HFFc6 (cell line): ENCODE measurements around the gene NFILZ. TPM values are rescaled to one million over a fixed set of nuclear protein-coding genes. Genes with fewer than 3 reads are reported as not detected.

ENCODE experiments used
- DNase-seq: peaks from one replicate; pipeline ENCODE4 v3.0.0-alpha.2; 2018
- H3K27ac Mint-ChIP-seq: 2 replicates; pipeline ENCODE4 v1.8.0; 2020; ENCODE audit warnings: mild to moderate bottlenecking, mixed read lengths
- H3K27me3 Mint-ChIP-seq: 2 replicates; pipeline ENCODE4 v1.8.0; 2021; ENCODE audit warnings: mild to moderate bottlenecking, moderate library complexity, mixed read lengths; ENCODE audit not compliant: insufficient read depth
- H3K36me3 Mint-ChIP-seq: 2 replicates; pipeline ENCODE4 v1.8.0; 2021; ENCODE audit warnings: low read depth, mixed read lengths
- H3K4me1 Mint-ChIP-seq: 2 replicates; pipeline ENCODE4 v1.8.0; 2020; ENCODE audit warnings: low read depth, mixed read lengths
- H3K4me3 Mint-ChIP-seq: 2 replicates; pipeline ENCODE4 v1.8.0; 2020; ENCODE audit warnings: mild to moderate bottlenecking, moderate library complexity, mixed read lengths
- H3K9me3 Mint-ChIP-seq: 2 replicates; pipeline ENCODE4 v1.8.0; 2020; ENCODE audit warnings: mild to moderate bottlenecking, mixed read lengths
- total RNA-seq, 6 experiments: library from RNA; stranded (reverse); fragmentation: NEBNext Ultra II Directional; extraction: Animal tissue kit (Norgen Biotek cat#: 25700); gene quantifications; 2 replicates in 1 of 6; 3 replicates in 5 of 6; pipeline ENCODE4 v1.2.3, GENCODE V29; 2021
- TF ChIP-seq, protein P1 (sequence below): fragments of 200-600 bp; sonication (generic); IDR thresholded peaks from 2 replicates; pipeline ENCODE4 v1.5.0; 2021; ENCODE audit warnings: antibody characterized with exemption, mild to moderate bottlenecking

Gene NFILZ
- total RNA-seq, 6 experiments from 2014 or later: not detected

- Mint-ChIP-seq H3K4me1 (no peaks in the 10 kb centered on the region), H3K27ac (no peak overlapping the region), H3K27me3 (peaks cover 5% of the 10 kb centered on the region), H3K36me3 (no peaks in the 10 kb centered on the region), H3K4me3 (no peak overlapping the region), H3K9me3 (peaks cover 12% of the 10 kb centered on the region; the same call in 1 of the 2 replicates)
- DNase-seq: no peak
- TF ChIP-seq, protein P1, sequence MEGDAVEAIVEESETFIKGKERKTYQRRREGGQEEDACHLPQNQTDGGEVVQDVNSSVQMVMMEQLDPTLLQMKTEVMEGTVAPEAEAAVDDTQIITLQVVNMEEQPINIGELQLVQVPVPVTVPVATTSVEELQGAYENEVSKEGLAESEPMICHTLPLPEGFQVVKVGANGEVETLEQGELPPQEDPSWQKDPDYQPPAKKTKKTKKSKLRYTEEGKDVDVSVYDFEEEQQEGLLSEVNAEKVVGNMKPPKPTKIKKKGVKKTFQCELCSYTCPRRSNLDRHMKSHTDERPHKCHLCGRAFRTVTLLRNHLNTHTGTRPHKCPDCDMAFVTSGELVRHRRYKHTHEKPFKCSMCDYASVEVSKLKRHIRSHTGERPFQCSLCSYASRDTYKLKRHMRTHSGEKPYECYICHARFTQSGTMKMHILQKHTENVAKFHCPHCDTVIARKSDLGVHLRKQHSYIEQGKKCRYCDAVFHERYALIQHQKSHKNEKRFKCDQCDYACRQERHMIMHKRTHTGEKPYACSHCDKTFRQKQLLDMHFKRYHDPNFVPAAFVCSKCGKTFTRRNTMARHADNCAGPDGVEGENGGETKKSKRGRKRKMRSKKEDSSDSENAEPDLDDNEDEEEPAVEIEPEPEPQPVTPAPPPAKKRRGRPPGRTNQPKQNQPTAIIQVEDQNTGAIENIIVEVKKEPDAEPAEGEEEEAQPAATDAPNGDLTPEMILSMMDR: no peak
Measured at GRCh38 chr19:8666814-8667405, 36.5 kb downstream of the NFILZ start.

GRCh38 chr19:8673276-8673891, 43.0 kb downstream of the NFILZ start:
- DNase-seq: no peak
- H3K27me3 Mint-ChIP-seq: no peaks in the 10 kb centered on the region; the same call in 1 of the 2 replicates
- H3K4me3 Mint-ChIP-seq: no peak overlapping the region
- H3K4me1 Mint-ChIP-seq: no peaks in the 10 kb centered on the region
- H3K9me3 Mint-ChIP-seq: peaks cover 18% of the 10 kb centered on the region
- peaks cover 7% of the 10 kb centered on the region for H3K36me3 Mint-ChIP-seq
- H3K27ac Mint-ChIP-seq: no peak overlapping the region
- TF ChIP-seq, protein P1: no peak

DNA sequence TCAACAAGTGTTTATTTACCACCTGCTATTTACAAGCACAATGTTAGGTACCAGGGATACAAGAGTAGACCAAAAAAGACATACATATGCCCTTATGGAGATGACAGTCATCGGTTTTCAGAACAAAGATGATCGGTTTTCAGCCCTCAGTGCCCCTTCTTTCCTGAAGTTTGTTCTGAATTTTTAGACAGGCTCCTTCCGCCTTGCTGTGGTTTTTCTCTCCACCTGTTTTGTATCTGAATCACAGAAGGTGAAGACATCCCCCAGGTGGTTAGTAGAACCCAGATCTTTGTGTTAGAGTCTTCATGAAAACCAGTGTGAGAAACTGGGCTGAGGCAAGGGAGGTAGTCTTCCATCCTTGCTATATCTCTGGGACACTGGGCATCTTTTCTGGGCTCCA, 44.6 kb downstream of the NFILZ start:
- no peaks in the 10 kb centered on the region; the same call in 1 of the 2 replicates for H3K27me3 Mint-ChIP-seq

DNA sequence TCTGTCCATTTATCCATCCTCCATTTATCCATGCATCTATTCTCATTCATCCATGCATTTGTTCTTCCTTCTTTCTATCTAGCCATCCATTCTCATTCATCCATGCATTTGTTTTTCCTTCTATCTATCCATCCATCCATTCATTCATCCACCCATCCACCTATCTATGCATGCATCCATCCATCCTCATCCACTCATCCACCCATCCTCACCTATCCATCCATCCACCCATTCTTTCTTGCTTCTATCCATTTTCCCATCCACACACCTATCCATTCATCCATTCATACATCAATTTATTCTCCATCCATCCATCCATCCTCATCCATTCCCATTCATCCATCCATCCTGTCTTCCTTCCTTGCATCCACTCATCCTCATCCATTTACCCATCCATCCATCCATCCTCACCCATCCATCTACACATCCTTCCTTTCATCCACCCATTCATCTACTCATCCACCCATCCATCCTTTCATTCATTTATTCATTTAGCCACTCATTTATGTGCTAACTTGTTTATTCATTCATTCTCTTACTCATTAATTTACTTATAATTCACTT, 47.9 kb downstream of the NFILZ start:
- Mint-ChIP-seq H3K27me3 (no peaks in the 10 kb centered on the region; the same call in 1 of the 2 replicates), H3K36me3 (peaks cover 9% of the 10 kb centered on the region), H3K27ac (no peak overlapping the region), H3K4me1 (no peaks in the 10 kb centered on the region), H3K4me3 (no peak overlapping the region), H3K9me3 (peaks cover 24% of the 10 kb centered on the region)
- no peak for DNase-seq
- TF ChIP-seq, protein P1: no peak

More for the DNA sequence above, 44.6 kb downstream of the NFILZ start:
- TF ChIP-seq, protein P1: no peak
- Mint-ChIP-seq H3K27ac (no peak overlapping the region), H3K36me3 (peaks cover 9% of the 10 kb centered on the region), H3K9me3 (peaks cover 18% of the 10 kb centered on the region), H3K4me1 (no peaks in the 10 kb centered on the region), H3K4me3 (no peak overlapping the region)
- DNase-seq: no peak

Other genes starting within 250 kb of the NFILZ start
- 100 to 1,000 TPM in 1 of 6 experiments, 10 to 100 TPM in 5; 82.5 to 107 (median 92.4) TPM for gene RAB11B, start 240.3 kb upstream of the NFILZ start, total RNA-seq
- 10 to 100 TPM; 23.5 to 30.2 (median 26.0) TPM for gene MARCHF2, start 217.3 kb upstream of the NFILZ start, total RNA-seq
- gene HNRNPM, start 185.7 kb upstream of the NFILZ start, total RNA-seq: 100 to 1,000 TPM; 144 to 217 (median 194) TPM
- under 1 TPM in 2 of 6 experiments, not detected in 4; 0.21 TPM for gene PRAM1, start 128.0 kb upstream of the NFILZ start, total RNA-seq
- gene ZNF414, start 116.5 kb upstream of the NFILZ start, total RNA-seq: 10 to 100 TPM; 20.1 to 27.2 (median 25.5) TPM
- under 1 TPM; 0.09 to 0.28 (median 0.19) TPM for gene MYO1F, start 53.2 kb upstream of the NFILZ start, total RNA-seq
- gene ADAMTS10, start 19.9 kb upstream of the NFILZ start, total RNA-seq: 1 to 10 TPM in 4 of 6 experiments, under 1 TPM in 2; 0.78 to 2.1 (median 1.5) TPM
- gene ACTL9, start 68.2 kb downstream of the NFILZ start, total RNA-seq: not detected
- not detected for gene OR2Z1, start 91.0 kb downstream of the NFILZ start, total RNA-seq
- 10 to 100 TPM in 3 of 6 experiments, 1 to 10 TPM in 3; 9.5 to 11.8 (median 10.1) TPM for gene ZNF558, start 201.7 kb downstream of the NFILZ start, total RNA-seq
- gene MBD3L1, start 201.7 kb downstream of the NFILZ start, total RNA-seq: not detected